ENCODE measurements around the gene RMND5A. TPM values are rescaled to one million over a fixed set of nuclear protein-coding genes. Genes with fewer than 3 reads are reported as not detected.

The RMND5A gene
- total and polyA plus RNA-seq, 2 experiments from 2014 or later = 23.0 to 80.8 TPM

DNA sequence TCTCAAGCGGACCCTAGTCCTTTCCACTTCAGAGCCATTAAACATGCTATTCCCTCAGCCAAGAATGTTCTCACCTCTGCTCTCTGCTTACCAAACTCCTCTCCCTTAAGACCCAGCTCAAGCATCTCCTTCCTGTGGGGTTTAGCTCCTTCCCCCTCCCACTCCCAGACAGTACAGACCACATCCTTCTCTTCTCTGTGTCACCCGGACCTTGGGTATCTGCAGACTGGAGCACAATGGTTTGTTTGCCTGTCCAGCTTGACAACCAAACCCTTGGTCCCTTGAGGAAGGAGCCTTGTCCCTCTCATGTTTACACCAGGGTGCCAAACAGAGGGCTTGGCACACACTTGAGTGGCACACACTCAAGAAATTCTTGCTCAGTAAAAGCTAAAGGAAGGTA is 74.8 kb downstream of the RMND5A start:
- Histone ChIP-seq H2AFZ (no peak overlapping the region), H3K27me3 (peaks cover 34% of the 10 kb centered on the region), H3K4me1 (ENCODE audit: insufficient read depth) (peaks cover 16% of the 10 kb centered on the region), H3K27ac (no peak overlapping the region), H3K36me3 (replicated peaks; ENCODE audit: insufficient read depth, low read depth) (no peaks in the 10 kb centered on the region), H3K9me2 (replicated peaks; ENCODE audit: insufficient read depth) (no peaks in the 10 kb centered on the region), H3K9me3 (ENCODE audit: low read depth) (peaks cover 4% of the 10 kb centered on the region), H3K79me2 (no peaks in the 10 kb centered on the region), H4K20me1 (ENCODE audit: insufficient read depth, poor library complexity, severe bottlenecking) (no peaks in the 10 kb centered on the region), H3K4me2 (no peak overlapping the region), H3K4me3 (no peak overlapping the region)
- TF ChIP-seq, protein P1, sequence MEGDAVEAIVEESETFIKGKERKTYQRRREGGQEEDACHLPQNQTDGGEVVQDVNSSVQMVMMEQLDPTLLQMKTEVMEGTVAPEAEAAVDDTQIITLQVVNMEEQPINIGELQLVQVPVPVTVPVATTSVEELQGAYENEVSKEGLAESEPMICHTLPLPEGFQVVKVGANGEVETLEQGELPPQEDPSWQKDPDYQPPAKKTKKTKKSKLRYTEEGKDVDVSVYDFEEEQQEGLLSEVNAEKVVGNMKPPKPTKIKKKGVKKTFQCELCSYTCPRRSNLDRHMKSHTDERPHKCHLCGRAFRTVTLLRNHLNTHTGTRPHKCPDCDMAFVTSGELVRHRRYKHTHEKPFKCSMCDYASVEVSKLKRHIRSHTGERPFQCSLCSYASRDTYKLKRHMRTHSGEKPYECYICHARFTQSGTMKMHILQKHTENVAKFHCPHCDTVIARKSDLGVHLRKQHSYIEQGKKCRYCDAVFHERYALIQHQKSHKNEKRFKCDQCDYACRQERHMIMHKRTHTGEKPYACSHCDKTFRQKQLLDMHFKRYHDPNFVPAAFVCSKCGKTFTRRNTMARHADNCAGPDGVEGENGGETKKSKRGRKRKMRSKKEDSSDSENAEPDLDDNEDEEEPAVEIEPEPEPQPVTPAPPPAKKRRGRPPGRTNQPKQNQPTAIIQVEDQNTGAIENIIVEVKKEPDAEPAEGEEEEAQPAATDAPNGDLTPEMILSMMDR (IDR thresholded peaks at IDR 0.05; ENCODE audit: poor library complexity) = no peak
- TF ChIP-seq EZH2 (IDR thresholded peaks at IDR 0.05; ENCODE audit: borderline replicate concordance) (no peak), EZH2phosphoT487 (IDR thresholded peaks at IDR 0.05; ENCODE audit: low read depth, severe bottlenecking, unreplicated experiment) (no peak)
- WGBS (ENCODE audit: low lambda C conversion rate, missing lambda C conversion rate) = 87% methylated on average over 2 of the region's 2 CpGs
- DNase-seq (ENCODE audit: low spot score) = no peak

DNA sequence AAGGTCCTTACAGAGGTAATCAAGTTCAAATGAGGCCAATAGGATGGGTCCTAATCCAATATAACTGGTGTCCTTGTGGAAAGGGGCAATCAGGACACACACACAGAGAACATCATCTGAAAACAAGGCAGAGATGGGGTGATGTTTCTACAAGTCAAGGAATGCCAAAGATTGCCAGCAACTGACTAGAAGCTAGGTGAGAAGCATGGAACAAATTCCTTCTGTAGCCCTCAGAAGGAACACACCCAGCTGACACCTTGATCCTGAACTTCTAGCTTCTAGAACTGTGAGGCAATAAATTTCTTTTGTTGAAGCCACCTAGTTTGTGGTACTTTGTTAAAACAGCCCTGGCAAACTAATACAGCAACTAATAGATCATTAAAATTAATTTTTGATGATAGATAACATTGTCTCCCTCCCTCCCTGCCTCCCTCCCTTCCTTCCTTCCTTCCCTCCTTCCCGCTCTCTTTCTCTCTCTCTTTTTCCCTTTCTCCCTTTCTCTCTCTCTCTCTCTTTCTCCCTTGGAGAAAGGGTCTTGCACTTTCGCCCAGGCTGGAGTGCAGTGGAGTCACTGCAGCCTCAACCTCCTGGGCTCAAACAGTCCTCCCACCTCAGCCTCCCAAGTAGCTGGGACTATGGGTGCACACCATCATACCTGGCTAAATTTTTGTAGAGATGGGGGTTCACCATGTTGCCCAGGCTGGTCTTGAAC is 80.9 kb downstream of the RMND5A start:
- Histone ChIP-seq H3K4me1 (ENCODE audit: insufficient read depth) (no peaks in the 10 kb centered on the region), H3K9me2 (replicated peaks; ENCODE audit: insufficient read depth) (no peaks in the 10 kb centered on the region), H3K79me2 (no peaks in the 10 kb centered on the region), H3K4me3 (no peak overlapping the region), H3K27ac (no peak overlapping the region), H3K9me3 (ENCODE audit: low read depth) (peaks cover 1% of the 10 kb centered on the region), H3K27me3 (no peaks in the 10 kb centered on the region), H2AFZ (no peak overlapping the region), H3K36me3 (replicated peaks; ENCODE audit: insufficient read depth, low read depth) (no peaks in the 10 kb centered on the region), H3K4me2 (no peak overlapping the region), H4K20me1 (ENCODE audit: insufficient read depth, poor library complexity, severe bottlenecking) (no peaks in the 10 kb centered on the region)
- WGBS (ENCODE audit: low lambda C conversion rate, missing lambda C conversion rate) = 100% methylated on average over 1 of the region's 2 CpGs
- TF ChIP-seq EZH2 (IDR thresholded peaks at IDR 0.05; ENCODE audit: borderline replicate concordance) (no peak), EZH2phosphoT487 (IDR thresholded peaks at IDR 0.05; ENCODE audit: low read depth, severe bottlenecking, unreplicated experiment) (no peak)
- DNase-seq (ENCODE audit: low spot score) = no peak

DNA sequence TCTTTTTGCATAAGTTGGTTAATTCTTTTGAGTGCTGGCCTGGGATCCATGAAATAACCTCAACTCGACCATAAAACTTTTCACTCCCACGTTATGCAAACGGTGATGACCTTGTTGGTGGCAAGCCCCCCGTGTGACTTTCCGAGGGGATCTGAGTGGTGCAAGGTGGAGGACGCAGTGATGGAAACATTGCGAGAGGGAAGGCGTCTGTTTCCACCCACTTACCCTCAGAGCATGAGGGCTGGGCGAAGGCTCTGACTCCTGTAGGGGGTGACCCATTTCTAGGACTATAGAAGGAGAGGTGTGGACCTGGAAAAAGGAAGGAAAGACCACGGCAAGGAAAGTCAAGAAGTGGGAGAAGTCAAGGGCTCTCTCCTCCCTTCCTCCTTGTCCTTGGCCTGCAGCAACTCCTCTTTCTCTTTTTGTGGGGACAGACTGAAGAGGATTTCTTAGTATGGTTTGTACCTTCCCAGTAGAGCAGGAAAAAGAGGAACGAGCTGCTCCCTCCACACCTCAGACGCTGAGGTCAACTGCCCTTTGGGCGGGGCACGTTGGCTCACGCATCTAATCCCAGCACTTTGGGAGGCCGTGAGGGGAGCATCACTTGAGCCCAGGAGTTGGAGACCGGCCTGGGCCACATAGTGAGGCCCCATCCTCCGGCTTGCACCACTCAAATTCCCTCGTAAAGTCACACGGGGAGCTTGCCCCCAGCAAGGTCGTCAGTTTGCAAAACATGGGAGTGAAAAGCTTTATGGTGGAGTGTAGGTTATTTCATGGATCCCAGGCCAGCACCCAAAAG is 86.2 kb downstream of the RMND5A start:
- Histone ChIP-seq H2AFZ (peak overlapping the region; percentile 99), H3K27me3 (no peaks in the 10 kb centered on the region), H3K9me3 (ENCODE audit: low read depth) (no peaks in the 10 kb centered on the region), H3K36me3 (replicated peaks; ENCODE audit: insufficient read depth, low read depth) (no peaks in the 10 kb centered on the region), H3K9me2 (replicated peaks; ENCODE audit: insufficient read depth) (no peaks in the 10 kb centered on the region), H3K4me2 (no peak overlapping the region), H3K79me2 (no peaks in the 10 kb centered on the region), H3K4me1 (ENCODE audit: insufficient read depth) (no peaks in the 10 kb centered on the region), H3K27ac (no peak overlapping the region), H3K4me3 (no peak overlapping the region), H4K20me1 (ENCODE audit: insufficient read depth, poor library complexity, severe bottlenecking) (no peaks in the 10 kb centered on the region)
- TF ChIP-seq EZH2phosphoT487 (IDR thresholded peaks at IDR 0.05; ENCODE audit: low read depth, severe bottlenecking, unreplicated experiment) = no peak
- TF ChIP-seq EZH2 (IDR thresholded peaks at IDR 0.05; ENCODE audit: borderline replicate concordance) = no peak
- TF ChIP-seq, protein P1 (IDR thresholded peaks at IDR 0.05; ENCODE audit: poor library complexity) = no peak
- 82% methylated on average over 21 of the region's 21 CpGs for WGBS (ENCODE audit: low lambda C conversion rate, missing lambda C conversion rate)
- no peak for DNase-seq (ENCODE audit: low spot score)

GRCh38 chr2:86807133-86807467 is 87.0 kb downstream of the RMND5A start:
- Histone ChIP-seq H3K27me3 (no peaks in the 10 kb centered on the region), H3K9me2 (replicated peaks; ENCODE audit: insufficient read depth) (no peaks in the 10 kb centered on the region), H3K9me3 (ENCODE audit: low read depth) (no peaks in the 10 kb centered on the region), H3K79me2 (no peaks in the 10 kb centered on the region), H2AFZ (peak overlapping the region; percentile 99), H3K4me3 (peak overlapping the region; percentile 84), H3K4me1 (ENCODE audit: insufficient read depth) (no peaks in the 10 kb centered on the region), H3K4me2 (peak overlapping the region; percentile 99), H3K36me3 (replicated peaks; ENCODE audit: insufficient read depth, low read depth) (no peaks in the 10 kb centered on the region), H3K27ac (peak overlapping the region; percentile 75), H4K20me1 (ENCODE audit: insufficient read depth, poor library complexity, severe bottlenecking) (no peaks in the 10 kb centered on the region)
- WGBS (ENCODE audit: low lambda C conversion rate, missing lambda C conversion rate) = 58% methylated on average over 11 of the region's 11 CpGs
- TF ChIP-seq EZH2phosphoT487 (IDR thresholded peaks at IDR 0.05; ENCODE audit: low read depth, severe bottlenecking, unreplicated experiment) = no peak
- DNase-seq (ENCODE audit: low spot score) = no peak
